Mesodermal cell (in vitro differentiated cells): Measurements from ENCODE around the gene PCDH17.
A peak's percentile ranks its signal among the peaks of the same experiment; 100 is the strongest.

ENCODE experiments used
- H3K27ac ChIP-seq: 2 replicates; pipeline ENCODE4 v1.7.0; 2013; ENCODE audit warnings: mild to moderate bottlenecking, low read depth, low read length, moderate library complexity; ENCODE audit not compliant: severe bottlenecking
- H3K36me3 ChIP-seq: 2 replicates; pipeline ENCODE4 v1.7.1; 2013; ENCODE audit warnings: mild to moderate bottlenecking, low read length, moderate library complexity; ENCODE audit not compliant: control insufficient read depth, insufficient read depth
- H3K4me1 ChIP-seq: one replicate; pipeline ENCODE4 v1.7.1; 2013; ENCODE audit warnings: mild to moderate bottlenecking, low read length; ENCODE audit not compliant: insufficient read depth, control insufficient read depth, poor library complexity, severe bottlenecking
- H3K4me3 ChIP-seq: 2 replicates; pipeline ENCODE4 v1.7.0; 2013; ENCODE audit warnings: low read length, control low read depth, mild to moderate bottlenecking; ENCODE audit not compliant: insufficient read depth, poor library complexity, severe bottlenecking; ENCODE audit errors: extremely low read depth
- H3K9me3 ChIP-seq: 2 replicates; pipeline ENCODE4 v1.7.1; 2013; ENCODE audit warnings: mild to moderate bottlenecking, low read length, moderate library complexity; ENCODE audit not compliant: control insufficient read depth
- WGBS, 2 experiments: methylation state at CpG; one replicate each; pipeline ENCODE4 v1.1.5; 2013; ENCODE audit warnings: missing lambda C conversion rate in 2 of 2; ENCODE audit not compliant: insufficient coverage in 2 of 2; 5-methylcytosine and 5-hydroxymethylcytosine counted together

The PCDH17 gene

GRCh38 chr13:57636816-57637215 is 5.3 kb downstream of the PCDH17 start:
- Histone ChIP-seq H3K36me3 (peaks cover 2% of the 10 kb centered on the region), H3K9me3 (peaks cover 2% of the 10 kb centered on the region), H3K4me3 (no peak overlapping the region), H3K27ac (no peak overlapping the region), H3K4me1 (no peaks in the 10 kb centered on the region)
- WGBS, 2 experiments: no CpG with 5 or more reads among the region's 2 CpGs

GRCh38 chr13:57637515-57637914 is 6.0 kb downstream of the PCDH17 start:
- Histone ChIP-seq H3K9me3 (peaks cover 2% of the 10 kb centered on the region), H3K36me3 (peaks cover 2% of the 10 kb centered on the region), H3K4me3 (peak overlapping the region; percentile 8), H3K4me1 (no peaks in the 10 kb centered on the region), H3K27ac (no peak overlapping the region)
- 100% methylated on average over 1 of the region's 1 CpG for WGBS, 2 experiments

GRCh38 chr13:57638186-57638890 is 6.8 kb downstream of the PCDH17 start:
- H3K27ac ChIP-seq: no peak overlapping the region
- no peaks in the 10 kb centered on the region for H3K4me1 ChIP-seq
- H3K36me3 ChIP-seq: no peaks in the 10 kb centered on the region
- H3K9me3 ChIP-seq: no peaks in the 10 kb centered on the region
- 83 to 100% methylated on average over 1 of the region's 4 CpGs for WGBS, 2 experiments
- H3K4me3 ChIP-seq: no peak overlapping the region

- Histone ChIP-seq H3K9me3 (no peaks in the 10 kb centered on the region), H3K27ac (no peak overlapping the region), H3K36me3 (no peaks in the 10 kb centered on the region), H3K4me1 (no peaks in the 10 kb centered on the region), H3K4me3 (no peak overlapping the region)
- WGBS, 2 experiments: 89 to 95% methylated on average over 3 of the region's 4 CpGs
These were observed 9.1 kb downstream of the PCDH17 start for GRCh38 chr13:57640607-57641006.

GRCh38 chr13:57641051-57641450 is 9.5 kb downstream of the PCDH17 start:
- H3K9me3 ChIP-seq: no peaks in the 10 kb centered on the region
- 100% methylated on average over 1 of the region's 3 CpGs; no CpG with 5 or more reads in 1 of the 2 experiments for WGBS, 2 experiments
- H3K4me1 ChIP-seq: no peaks in the 10 kb centered on the region
- no peak overlapping the region for H3K27ac ChIP-seq
- H3K36me3 ChIP-seq: no peaks in the 10 kb centered on the region
- H3K4me3 ChIP-seq: no peak overlapping the region

GRCh38 chr13:57644106-57644505 is 12.6 kb downstream of the PCDH17 start:
- no CpG with 5 or more reads among the region's 3 CpGs for WGBS, 2 experiments
- no peaks in the 10 kb centered on the region for H3K4me1 ChIP-seq
- H3K9me3 ChIP-seq: no peaks in the 10 kb centered on the region
- no peak overlapping the region for H3K4me3 ChIP-seq
- H3K36me3 ChIP-seq: no peaks in the 10 kb centered on the region
- no peak overlapping the region for H3K27ac ChIP-seq

GRCh38 chr13:57653229-57653989 is 21.9 kb downstream of the PCDH17 start:
- 100% methylated on average over 1 of the region's 6 CpGs; no CpG with 5 or more reads in 1 of the 2 experiments for WGBS, 2 experiments
- H3K4me3 ChIP-seq: no peak overlapping the region
- no peak overlapping the region for H3K27ac ChIP-seq
- H3K9me3 ChIP-seq: no peaks in the 10 kb centered on the region
- no peaks in the 10 kb centered on the region for H3K4me1 ChIP-seq
- H3K36me3 ChIP-seq: peaks cover 3% of the 10 kb centered on the region

GRCh38 chr13:57665481-57665880 is 33.9 kb downstream of the PCDH17 start:
- Histone ChIP-seq H3K4me3 (no peak overlapping the region), H3K9me3 (no peaks in the 10 kb centered on the region), H3K27ac (no peak overlapping the region), H3K4me1 (no peaks in the 10 kb centered on the region), H3K36me3 (no peaks in the 10 kb centered on the region)
- 66 to 88% methylated on average over 2 of the region's 4 CpGs for WGBS, 2 experiments

GRCh38 chr13:57666131-57666953 is 34.8 kb downstream of the PCDH17 start:
- Histone ChIP-seq H3K36me3 (no peaks in the 10 kb centered on the region), H3K4me1 (no peaks in the 10 kb centered on the region), H3K9me3 (no peaks in the 10 kb centered on the region), H3K27ac (no peak overlapping the region), H3K4me3 (no peak overlapping the region)
- 69 to 96% methylated on average over 3 to 4 of the region's 6 CpGs for WGBS, 2 experiments

- peak overlapping the region; percentile 50 for H3K27ac ChIP-seq
- no peaks in the 10 kb centered on the region for H3K9me3 ChIP-seq
- H3K36me3 ChIP-seq: peaks cover 6% of the 10 kb centered on the region
- H3K4me3 ChIP-seq: no peak overlapping the region
- H3K4me1 ChIP-seq: no peaks in the 10 kb centered on the region
- WGBS, 2 experiments: no CpG with 5 or more reads among the region's 2 CpGs
These were observed 40.6 kb downstream of the PCDH17 start for GRCh38 chr13:57672168-57672567.
